Gastrocnemius medialis (tissue), 4 donors: ENCODE data around the gene FOXE1.

Experiments used
- CTCF ChIP-seq, 5 experiments: fragments of 450-650 bp in 3 of 5; fragments of 200-600 bp in 2 of 5; sonication (generic) in 2 of 5; IDR thresholded peaks in 4 of 5; conservative IDR thresholded peaks in 1 of 5; 1 replicate in 4 of 5; 2 replicates in 1 of 5; pipeline ENCODE4 v1.5.1; 2016 to 2019; ENCODE audit warnings: antibody characterized with exemption in 5 of 5, mild to moderate bottlenecking in 3 of 5, moderate library complexity in 3 of 5
- POLR2A ChIP-seq, 2 donors: fragments of 450-650 bp; IDR thresholded peaks; one replicate each; pipeline ENCODE4 v1.6.1; 2017; ENCODE audit warnings: antibody characterized with exemption in 2 of 2, mild to moderate bottlenecking in 2 of 2, moderate library complexity in 2 of 2

- TF ChIP-seq POLR2A (IDR thresholded peaks at IDR 0.05) = no peak
- no peak for TF ChIP-seq CTCF (IDR thresholded peaks at IDR 0.05 in 4 of 5, conservative IDR thresholded peaks at IDR 0.05 in 1 of 5)
Measured at GRCh38 chr9:97868859-97869258, 15.8 kb downstream of the FOXE1 start.
